ENCODE results near the gene IFNGR2. TPM values are rescaled to one million over a fixed set of nuclear protein-coding genes. Genes with fewer than 3 reads are reported as not detected.
"Not testable (repeated sequence)": the region's sequence is repeated elsewhere in the genome, so short reads cannot be mapped to it uniquely, and the experiment has no call there.

IFNGR2 gene
- total RNA-seq, 4 donors from 2014 or later: 69.5 to 121 (median 82.4) TPM

DNA sequence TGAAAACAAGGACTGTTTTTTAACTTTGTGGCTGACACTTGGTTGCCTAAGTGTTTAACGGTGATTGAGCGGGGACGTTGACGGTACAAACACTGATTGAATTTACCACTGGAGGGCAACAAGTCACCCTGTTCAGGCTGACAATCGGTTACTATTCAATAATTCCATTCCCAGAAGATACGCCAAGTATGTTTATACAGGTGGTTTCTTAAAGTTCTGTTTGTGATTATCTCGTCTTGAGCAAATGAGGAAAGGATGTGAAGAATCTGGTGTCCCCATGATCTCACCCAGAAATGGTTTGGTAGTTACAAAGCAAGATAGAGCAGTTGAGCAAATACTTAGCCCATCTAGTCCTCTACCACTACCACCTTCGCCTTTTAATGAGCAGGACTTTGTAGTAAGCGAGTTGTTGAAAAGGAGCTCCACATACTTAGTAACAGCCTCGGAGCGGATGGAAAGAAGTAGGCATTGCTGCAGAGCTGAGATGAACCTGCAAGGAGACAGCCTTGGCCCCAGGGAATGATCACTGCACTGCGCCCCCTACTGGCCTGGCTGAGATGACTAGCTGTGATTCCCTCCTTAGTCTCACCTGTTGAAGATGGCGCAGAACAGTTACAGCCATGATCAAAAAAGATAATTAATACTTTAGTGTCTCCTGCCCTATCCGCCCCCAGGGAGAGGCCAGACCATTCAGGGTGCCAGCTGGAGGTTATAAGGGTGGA lies 42.2 kb upstream of the IFNGR2 start:
- ATAC-seq (ENCODE audit: low FRiP score) (peak; percentile 74), DNase-seq (ENCODE audit: low spot score) (peak; percentile 86)
- TF ChIP-seq CTCF (IDR thresholded peaks at IDR 0.05): peak in 1 of 3 donors; percentile 76

- DNase-seq (ENCODE audit: low spot score): no peak
- TF ChIP-seq CTCF (IDR thresholded peaks at IDR 0.05): no peak
- no peak for ATAC-seq (ENCODE audit: low FRiP score)
Observed at GRCh38 chr21:33362044-33362555, 41.1 kb upstream of the IFNGR2 start.

DNA sequence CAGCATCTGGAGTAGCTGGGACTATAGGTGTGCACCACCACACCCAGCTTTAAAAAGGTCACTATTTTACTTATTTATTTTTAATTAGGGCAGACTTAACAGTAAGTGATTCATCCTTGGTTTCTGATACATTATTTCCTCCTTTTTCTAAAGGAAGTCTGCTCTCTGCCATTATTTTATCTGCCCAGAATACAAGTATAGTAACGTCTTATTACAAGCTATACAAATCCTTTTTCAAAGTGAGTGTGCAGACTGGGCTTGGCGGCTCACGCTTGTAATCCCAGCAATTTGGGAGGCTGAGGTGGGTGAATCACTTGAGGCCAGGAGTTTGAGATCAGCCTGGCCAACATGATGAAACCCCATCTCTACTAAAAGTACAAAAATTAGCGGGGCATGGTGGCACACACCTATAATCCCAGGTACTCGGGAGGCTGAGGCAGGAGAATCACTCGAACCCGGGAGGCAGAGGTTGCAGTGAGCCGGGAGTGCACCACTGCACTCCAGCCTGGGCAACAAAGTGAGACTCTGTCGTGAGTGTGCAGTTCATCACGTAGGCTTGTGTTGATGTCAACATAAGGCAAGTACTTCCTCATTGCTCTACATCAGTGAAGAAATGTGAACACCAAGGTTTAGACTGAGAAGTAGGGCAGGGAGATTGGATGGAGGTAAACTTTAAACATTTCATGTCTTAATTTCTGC lies 39.2 kb upstream of the IFNGR2 start:
- DNase-seq (ENCODE audit: low spot score); ATAC-seq (ENCODE audit: low FRiP score): not testable (repeated sequence)

DNA sequence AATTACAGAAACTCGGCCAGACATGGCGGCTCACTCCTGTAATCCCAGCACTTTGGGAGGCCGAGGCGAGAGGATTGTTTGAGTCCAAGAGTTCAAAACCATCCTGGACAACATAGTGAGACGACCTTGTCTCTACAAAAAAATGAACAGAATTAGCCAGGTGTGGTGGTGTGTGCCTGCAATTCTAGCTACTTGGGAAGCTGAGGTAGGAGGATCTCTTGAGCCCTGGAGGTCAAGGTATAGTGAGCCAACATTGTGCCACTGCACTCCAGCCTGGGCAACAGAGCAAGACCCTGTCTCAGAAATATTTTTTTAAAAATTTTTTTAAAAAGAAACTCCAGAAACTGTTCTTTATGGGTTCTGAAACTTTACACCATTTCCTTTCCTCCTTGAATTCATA lies 38.4 kb upstream of the IFNGR2 start:
- no peak for DNase-seq (ENCODE audit: low spot score)
- no peak for TF ChIP-seq CTCF (IDR thresholded peaks at IDR 0.05)
- no peak for ATAC-seq (ENCODE audit: low FRiP score)

- no peak for ATAC-seq (ENCODE audit: low FRiP score)
- TF ChIP-seq CTCF (IDR thresholded peaks at IDR 0.05): no peak
- no peak for DNase-seq (ENCODE audit: low spot score)
Observed at GRCh38 chr21:33367309-33367973, 35.8 kb upstream of the IFNGR2 start.

DNA sequence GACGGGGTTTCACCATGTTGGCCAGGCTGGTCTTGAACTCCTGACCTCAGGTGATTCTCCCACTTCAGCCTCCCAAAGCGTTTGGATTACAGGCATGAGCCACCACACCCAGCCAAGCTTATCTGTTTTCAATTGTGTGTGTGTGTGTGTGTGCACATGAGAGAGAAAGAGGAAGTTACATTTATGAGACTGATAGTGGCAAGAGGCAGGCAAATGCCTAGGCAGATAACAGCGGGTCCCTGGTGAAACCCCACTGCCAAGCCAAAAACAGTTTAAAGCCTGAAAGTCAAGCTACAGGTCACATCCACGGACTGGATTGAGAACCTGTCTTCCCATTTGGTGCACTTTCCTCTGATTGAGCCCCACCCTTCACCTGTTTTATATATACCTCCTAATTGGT lies 35.1 kb upstream of the IFNGR2 start:
- no peak for ATAC-seq (ENCODE audit: low FRiP score)
- DNase-seq (ENCODE audit: low spot score): no peak
- no peak for TF ChIP-seq CTCF (IDR thresholded peaks at IDR 0.05)

DNA sequence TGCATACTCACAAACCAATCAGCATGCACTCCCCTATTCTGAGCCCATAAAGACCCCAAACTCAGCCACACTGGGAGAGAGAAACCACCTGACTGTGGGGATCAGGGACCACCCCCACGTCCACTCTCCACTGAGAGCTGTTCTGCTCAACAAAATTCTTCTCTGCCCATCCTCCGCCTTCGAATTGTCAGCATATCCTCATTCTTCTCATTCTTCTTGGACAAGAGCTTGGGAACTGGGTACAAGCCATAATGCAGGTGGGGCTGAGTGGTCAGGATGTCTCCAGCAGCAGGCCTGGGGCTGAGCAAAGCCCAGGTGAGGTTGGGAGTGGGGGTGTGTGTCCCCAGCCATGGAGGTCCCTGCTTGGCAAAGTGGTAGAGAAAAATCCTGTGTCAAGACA lies 34.6 kb upstream of the IFNGR2 start:
- TF ChIP-seq CTCF (IDR thresholded peaks at IDR 0.05): no peak
- DNase-seq (ENCODE audit: low spot score) (no peak), ATAC-seq (ENCODE audit: low FRiP score) (no peak)

Measured in omental fat pad (tissue), 4 donors.